HepG2 (cell line): ENCODE data around the gene METTL5. TPM values are rescaled to one million over a fixed set of nuclear protein-coding genes. Genes with fewer than 3 reads are reported as not detected.

ENCODE experiments used
- ATAC-seq: fragments of 200-7000 bp; cut with Tn5 transposase; 3 replicates; pipeline ENCODE4 v1.9.1; 2020; ENCODE audit warnings: mild to moderate bottlenecking, moderate library complexity
- BruUV-seq: library from RNA; stranded (reverse); fragments of 400-500 nt; replicated peaks from 2 replicates; lab custom pipeline; 2021; lab: Mats Ljungman, UMichigan
- CTCF ChIA-PET: fragments of 300-600 bp; formaldehyde crosslinking; extraction: SDS; loops from one replicate; lab custom pipeline; 2021; ENCODE audit warnings: low total read pairs, inconsistent platforms, low intra/inter-chr PET ratio; lab: Yijun Ruan, JAX
- POLR2A ChIA-PET: fragments of 350-600 bp; sonication (Branson Sonifier 250); formaldehyde crosslinking; loops from one replicate; lab custom pipeline; 2020; ENCODE audit warnings: antibody characterized with exemption, inconsistent platforms; lab: Yijun Ruan, JAX
- DNase-seq: peaks from one replicate; pipeline ENCODE4 v3.0.0-alpha.2; 2015; ENCODE audit warnings: low spot score
- FAIRE-seq: peaks from 3 replicates; lab custom pipeline; 2011; peaks lifted over from hg19 to GRCh38; lab: Jason Lieb, UNC
- H2AFZ ChIP-seq: one replicate; pipeline ENCODE4 v1.6.1; 2011; ENCODE audit warnings: low read length, inconsistent platforms
- H3K27ac ChIP-seq: fragments of 300-600 bp; 3 replicates; pipeline ENCODE4 v1.8.0; 2011; ENCODE audit warnings: mixed run types, mild to moderate bottlenecking, mixed read lengths, low read length, inconsistent platforms; ENCODE audit not compliant: insufficient read depth; ENCODE audit errors: extremely low read length
- H3K27me3 ChIP-seq, 2 experiments: fragments of 200-600 bp in 1 of 2; 2 replicates in 1 of 2; 3 replicates in 1 of 2; pipeline versions ENCODE4 v1.6.0 to v1.8.0; 2011; ENCODE audit warnings: low read length in 2 of 2, mild to moderate bottlenecking in 2 of 2, moderate library complexity in 2 of 2, inconsistent platforms in 1 of 2; ENCODE audit not compliant: insufficient read depth in 2 of 2, control insufficient read depth in 1 of 2
- H3K36me3 ChIP-seq, 2 experiments: fragments of 200-600 bp in 1 of 2; replicated peaks in 1 of 2; 2 replicates in 1 of 2; 3 replicates in 1 of 2; pipeline versions ENCODE4 v1.5.1 to v1.8.0; 2011; ENCODE audit warnings: low read length in 2 of 2, inconsistent platforms in 1 of 2; ENCODE audit not compliant: insufficient read depth in 2 of 2, control insufficient read depth in 1 of 2
- H3K4me1 ChIP-seq: 2 replicates; pipeline ENCODE4 v1.5.1; 2012; ENCODE audit warnings: low read length, inconsistent platforms; ENCODE audit not compliant: insufficient read depth
- H3K4me2 ChIP-seq: 2 replicates; pipeline ENCODE4 v1.6.0; 2011; ENCODE audit warnings: low read depth, low read length, inconsistent platforms
- H3K4me3 ChIP-seq, 3 experiments: fragments of 200-600 bp in 1 of 3; sonication (generic), shearing (Covaris generic) in 1 of 3; replicated peaks in 1 of 3; 2 replicates each; pipeline ENCODE4 v1.5.1; 2011 to 2016; ENCODE audit warnings: low read length in 3 of 3, inconsistent platforms in 2 of 3, low read depth in 2 of 3, mild to moderate bottlenecking in 2 of 3, control low read depth in 1 of 3, mixed read lengths in 1 of 3; ENCODE audit not compliant: insufficient read depth in 1 of 3
- H3K79me2 ChIP-seq: one replicate; pipeline ENCODE4 v1.6.1; 2011; ENCODE audit warnings: low read length, inconsistent platforms; ENCODE audit not compliant: insufficient read depth
- H3K9ac ChIP-seq: 2 replicates; pipeline ENCODE4 v1.6.0; 2011; ENCODE audit warnings: mild to moderate bottlenecking, low read depth, low read length, inconsistent platforms; ENCODE audit not compliant: insufficient read depth
- H3K9me3 ChIP-seq: 2 replicates; pipeline ENCODE4 v1.5.1; 2012; ENCODE audit warnings: mild to moderate bottlenecking, low read length
- H4K20me1 ChIP-seq: 2 replicates; pipeline ENCODE4 v1.6.0; 2011; ENCODE audit warnings: inconsistent platforms, mild to moderate bottlenecking, low read length, moderate library complexity; ENCODE audit not compliant: insufficient read depth
- CEBPB ChIP-seq: IDR thresholded peaks from 2 replicates; pipeline ENCODE4 v1.6.1; 2011; ENCODE audit warnings: low read depth, low read length, improper control_type of control experiment, borderline replicate concordance
- EP300 ChIP-seq, 3 experiments: sonication (generic) in 1 of 3; formaldehyde crosslinking in 1 of 3; IDR thresholded peaks; 2 replicates each; pipeline versions ENCODE4 v1.5.1 to v1.6.1; 2011 to 2020; ENCODE audit warnings: low read depth in 2 of 3, low read length in 2 of 3, borderline replicate concordance in 1 of 3, improper control_type of control experiment in 1 of 3, mild to moderate bottlenecking in 1 of 3, missing genetic modification reagents in 1 of 3, moderate library complexity in 1 of 3
- FOSL2 ChIP-seq: sonication (generic); formaldehyde crosslinking; IDR thresholded peaks from 2 replicates; pipeline ENCODE4 v1.4.0; 2020; ENCODE audit warnings: missing genetic modification reagents
- HOXA3 ChIP-seq: sonication (generic); formaldehyde crosslinking; IDR thresholded peaks from 2 replicates; pipeline ENCODE4 v1.5.0; 2020; ENCODE audit warnings: missing genetic modification reagents
- KAT8 ChIP-seq: IDR thresholded peaks from 2 replicates; pipeline ENCODE4 v1.6.1; 2016; ENCODE audit warnings: missing genetic modification reagents, missing compliant biosample characterization
- NFIC ChIP-seq: IDR thresholded peaks from 2 replicates; pipeline ENCODE4 v1.6.1; 2012; ENCODE audit warnings: mild to moderate bottlenecking, low read length, inconsistent platforms
- PAX8 ChIP-seq: sonication (generic); formaldehyde crosslinking; IDR thresholded peaks from 2 replicates; pipeline ENCODE4 v1.8.0; 2022; ENCODE audit warnings: mild to moderate bottlenecking, missing genetic modification reagents, borderline replicate concordance
- RXRB ChIP-seq: IDR thresholded peaks from 2 replicates; pipeline ENCODE4 v1.6.1; 2016; ENCODE audit warnings: borderline replicate concordance, missing genetic modification reagents, missing compliant biosample characterization
- SYNCRIP ChIP-seq: fragments of 200-400 bp; formaldehyde crosslinking; IDR thresholded peaks from 2 replicates; pipeline ENCODE4 v1.6.1; 2018; ENCODE audit warnings: mild to moderate bottlenecking, low read depth, low read length; ENCODE audit not compliant: insufficient read depth
- THYN1 ChIP-seq: sonication (generic); formaldehyde crosslinking; IDR thresholded peaks from 2 replicates; pipeline ENCODE4 v1.8.1; 2023; ENCODE audit warnings: low read depth, mild to moderate bottlenecking, moderate library complexity, missing genetic modification reagents, borderline replicate concordance
- WIZ ChIP-seq: sonication (generic); formaldehyde crosslinking; IDR thresholded peaks from 2 replicates; pipeline ENCODE4 v1.5.1; 2020; ENCODE audit warnings: mild to moderate bottlenecking, missing genetic modification reagents
- ZNF12 ChIP-seq: sonication (generic); formaldehyde crosslinking; IDR thresholded peaks from 2 replicates; pipeline ENCODE4 v1.5.0; 2020; ENCODE audit warnings: missing genetic modification reagents
- ZNF670 ChIP-seq: sonication (generic); formaldehyde crosslinking; IDR thresholded peaks from 2 replicates; pipeline ENCODE4 v1.8.0; 2022; ENCODE audit warnings: mild to moderate bottlenecking, missing genetic modification reagents, borderline replicate concordance
- WGBS: methylation state at CpG from one replicate; pipeline ENCODE4 v1.1.6; 2017; ENCODE audit warnings: low lambda C conversion rate; 5-methylcytosine and 5-hydroxymethylcytosine counted together
- in situ Hi-C: cut with HindIII; loops from 2 replicates; pipeline ENCODE4 v1.10.0; 2017; ENCODE audit warnings: low pct_unique_long_range_greater_than_20kb; ENCODE audit not compliant: extremely low pct_ligation_motif_present
- intact Hi-C: fragments of 100-400 bp; cut with micrococcal nuclease; formaldehyde crosslinking; loops from one replicate; pipeline ENCODE4 v1.10.0; 2022; ENCODE audit not compliant: unreplicated experiment
- polyA plus RNA-seq, 8 experiments: library from polyadenylated mRNA; depleted of rRNA in 3 of 8; stranded (reverse) in 7 of 8; unstranded in 1 of 8; fragments of >200 nt; fragmentation: Illumina TruSeq in 4 of 8; extraction: Trizol in 4 of 8; gene quantifications; 2 replicates each; pipeline versions ENCODE4 v1.2.1 to v1.2.3, GENCODE V29; 2011 to 2016; ENCODE audit warnings: low read depth in 4 of 8, missing spikeins in 1 of 8, mixed read lengths in 1 of 8; ENCODE audit not compliant: insufficient read depth in 1 of 8
- total RNA-seq, 5 experiments: library from RNA; depleted of rRNA; stranded (reverse); fragments of >200 nt; fragmentation: Illumina TruSeq; extraction: Trizol; gene quantifications; 2 replicates each; pipeline ENCODE4 v1.2.3, GENCODE V29; 2016; ENCODE audit warnings: low read depth in 1 of 5
- TF ChIP-seq, protein P1 (sequence below): sonication (generic); formaldehyde crosslinking; IDR thresholded peaks from 2 replicates; pipeline ENCODE4 v1.4.0; 2020; ENCODE audit warnings: mild to moderate bottlenecking, missing genetic modification reagents
- TF ChIP-seq, protein P2 (sequence below): IDR thresholded peaks from 2 replicates; pipeline ENCODE4 v1.6.1; 2012; ENCODE audit warnings: low read length, improper control_type of control experiment
- TF ChIP-seq, protein P3 (sequence below): sonication (generic); formaldehyde crosslinking; IDR thresholded peaks from 2 replicates; pipeline ENCODE4 v1.5.0; 2020; ENCODE audit warnings: missing genetic modification reagents, mild to moderate bottlenecking, borderline replicate concordance
- TF ChIP-seq, protein P4 (sequence below): sonication (generic); formaldehyde crosslinking; IDR thresholded peaks from 2 replicates; pipeline ENCODE4 v1.8.0; 2022; ENCODE audit warnings: mild to moderate bottlenecking, missing genetic modification reagents, borderline replicate concordance

METTL5 gene
- total and polyA plus RNA-seq, 2 of the 13 experiments (the other 11 are each of a cell fraction or from before 2014, with no cell fraction given): 50.7 to 95.1 TPM

DNA sequence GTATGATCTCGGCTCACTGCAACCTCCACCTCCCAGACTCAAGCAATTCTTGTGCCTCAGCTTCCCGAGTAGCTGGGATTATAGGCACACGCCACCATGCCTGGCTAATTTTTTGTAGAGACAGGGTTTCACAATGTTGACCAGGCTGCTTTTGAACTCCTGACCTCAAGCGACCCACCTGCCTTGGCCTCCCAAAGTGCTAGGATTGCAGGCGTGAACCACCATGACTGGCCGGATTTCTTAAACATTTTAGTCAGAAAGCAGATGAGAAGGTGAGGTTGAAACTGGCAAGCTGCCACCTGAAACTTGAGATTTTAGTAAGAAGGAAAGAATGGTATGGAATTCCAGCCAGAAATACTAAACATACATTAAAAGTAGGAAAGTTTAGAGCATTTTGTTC, 59.2 kb downstream of the METTL5 start (continued):
- TF ChIP-seq HOXA3 (CRISPR knock-in tag) (peak; percentile 60), CEBPB (peak; percentile 41; the same call in 1 of the 2 replicates), EP300 (IDR thresholded peaks at IDR 0.05; ENCODE audit: low read depth in 2 of 2, low read length in 2 of 2) (peak in 1 of 2 experiments; percentile 75; a peak in 1 of 4 replicates), EP300 (CRISPR knock-in tag; IDR thresholded peaks at IDR 0.05; ENCODE audit: borderline replicate concordance) (peak; percentile 46; the same call in 1 of the 2 replicates), WIZ (CRISPR knock-in tag) (no peak)
- TF ChIP-seq, all 625 proteins: peak for 53

DNA sequence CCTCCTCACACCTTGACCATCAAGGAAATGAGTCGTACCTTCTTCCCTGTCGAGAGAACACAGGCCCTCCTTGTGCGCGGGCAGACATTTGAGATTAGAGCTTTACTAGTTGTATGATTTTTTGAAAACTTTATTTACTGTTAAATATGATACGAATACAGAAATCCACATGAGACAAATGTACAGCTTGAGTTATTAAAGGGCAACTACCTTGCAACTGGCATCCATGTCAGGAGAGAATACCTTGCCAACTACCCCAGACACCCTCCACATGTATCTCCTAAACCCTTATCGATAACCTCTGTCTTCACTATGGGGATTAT, 62.8 kb downstream of the METTL5 start:
- H3K4me3 ChIP-seq: peak overlapping the region; percentile 9 to 35 (median 26); a peak in 4 of 6 replicates
- H3K27me3 ChIP-seq: no peaks in the 10 kb centered on the region
- H3K9me3 ChIP-seq: no peaks in the 10 kb centered on the region
- no peaks in the 10 kb centered on the region for H3K79me2 ChIP-seq
- no peak for DNase-seq
- H3K4me1 ChIP-seq: peaks cover 70% of the 10 kb centered on the region
- BruUV-seq: no TSS peak
- ATAC-seq: peak; percentile 25
- CTCF ChIA-PET: no interaction called here
- intact Hi-C loops: loop anchor here (2.0 kb wide), 1 partner anchor 175 kb away; no protein-coding TSS in a partner anchor
- H3K36me3 ChIP-seq: no peaks in the 10 kb centered on the region
- WGBS: 19% methylated on average over 6 of the region's 6 CpGs
- no peaks in the 10 kb centered on the region for H4K20me1 ChIP-seq
- peak overlapping the region; percentile 47 for H2AFZ ChIP-seq
- FAIRE-seq: no peak
- H3K4me2 ChIP-seq: peak overlapping the region; percentile 65
- POLR2A ChIA-PET: interaction anchor here (1.3 to 1.5 kb wide), 3 partner anchors 9 to 51 kb away, joined by 3 to 7 read pairs (median 4); partner anchors contain the start of gene KLHL23
- peak overlapping the region; percentile 69 for H3K27ac ChIP-seq
- peak overlapping the region; percentile 13; the same call in 1 of the 2 replicates for H3K9ac ChIP-seq
- in situ Hi-C loops: no loop called here
- TF ChIP-seq RXRB (CRISPR knock-in tag): peak; percentile 8; the same call in 1 of the 2 replicates
- TF ChIP-seq, protein P1, sequence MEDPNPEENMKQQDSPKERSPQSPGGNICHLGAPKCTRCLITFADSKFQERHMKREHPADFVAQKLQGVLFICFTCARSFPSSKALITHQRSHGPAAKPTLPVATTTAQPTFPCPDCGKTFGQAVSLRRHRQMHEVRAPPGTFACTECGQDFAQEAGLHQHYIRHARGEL (CRISPR knock-in tag): no peak
- TF ChIP-seq, protein P2, sequence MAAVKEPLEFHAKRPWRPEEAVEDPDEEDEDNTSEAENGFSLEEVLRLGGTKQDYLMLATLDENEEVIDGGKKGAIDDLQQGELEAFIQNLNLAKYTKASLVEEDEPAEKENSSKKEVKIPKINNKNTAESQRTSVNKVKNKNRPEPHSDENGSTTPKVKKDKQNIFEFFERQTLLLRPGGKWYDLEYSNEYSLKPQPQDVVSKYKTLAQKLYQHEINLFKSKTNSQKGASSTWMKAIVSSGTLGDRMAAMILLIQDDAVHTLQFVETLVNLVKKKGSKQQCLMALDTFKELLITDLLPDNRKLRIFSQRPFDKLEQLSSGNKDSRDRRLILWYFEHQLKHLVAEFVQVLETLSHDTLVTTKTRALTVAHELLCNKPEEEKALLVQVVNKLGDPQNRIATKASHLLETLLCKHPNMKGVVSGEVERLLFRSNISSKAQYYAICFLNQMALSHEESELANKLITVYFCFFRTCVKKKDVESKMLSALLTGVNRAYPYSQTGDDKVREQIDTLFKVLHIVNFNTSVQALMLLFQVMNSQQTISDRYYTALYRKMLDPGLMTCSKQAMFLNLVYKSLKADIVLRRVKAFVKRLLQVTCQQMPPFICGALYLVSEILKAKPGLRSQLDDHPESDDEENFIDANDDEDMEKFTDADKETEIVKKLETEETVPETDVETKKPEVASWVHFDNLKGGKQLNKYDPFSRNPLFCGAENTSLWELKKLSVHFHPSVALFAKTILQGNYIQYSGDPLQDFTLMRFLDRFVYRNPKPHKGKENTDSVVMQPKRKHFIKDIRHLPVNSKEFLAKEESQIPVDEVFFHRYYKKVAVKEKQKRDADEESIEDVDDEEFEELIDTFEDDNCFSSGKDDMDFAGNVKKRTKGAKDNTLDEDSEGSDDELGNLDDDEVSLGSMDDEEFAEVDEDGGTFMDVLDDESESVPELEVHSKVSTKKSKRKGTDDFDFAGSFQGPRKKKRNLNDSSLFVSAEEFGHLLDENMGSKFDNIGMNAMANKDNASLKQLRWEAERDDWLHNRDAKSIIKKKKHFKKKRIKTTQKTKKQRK: no peak
- TF ChIP-seq SYNCRIP: no peak
- TF ChIP-seq THYN1 (CRISPR knock-in tag): no peak
- TF ChIP-seq KAT8 (CRISPR knock-in tag): peak; percentile 22; the same call in 1 of the 2 replicates
- TF ChIP-seq, protein P3, sequence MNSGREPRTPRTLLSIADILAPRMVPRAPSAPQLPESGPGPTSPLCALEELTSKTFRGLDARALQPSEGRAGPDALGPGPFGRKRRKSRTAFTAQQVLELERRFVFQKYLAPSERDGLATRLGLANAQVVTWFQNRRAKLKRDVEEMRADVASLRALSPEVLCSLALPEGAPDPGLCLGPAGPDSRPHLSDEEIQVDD (CRISPR knock-in tag): no peak
- no peak for TF ChIP-seq PAX8 (CRISPR knock-in tag)
- TF ChIP-seq ZNF12 (CRISPR knock-in tag): no peak
- TF ChIP-seq ZNF670: 0 out of 2 replicates have a peak, but pooled peaks have one; percentile 53
- TF ChIP-seq NFIC: 0 out of 2 replicates have a peak, but pooled peaks have one; percentile 36
- TF ChIP-seq FOSL2 (CRISPR knock-in tag): 0 out of 2 replicates have a peak, but pooled peaks have one; percentile 24
- TF ChIP-seq, protein P4, sequence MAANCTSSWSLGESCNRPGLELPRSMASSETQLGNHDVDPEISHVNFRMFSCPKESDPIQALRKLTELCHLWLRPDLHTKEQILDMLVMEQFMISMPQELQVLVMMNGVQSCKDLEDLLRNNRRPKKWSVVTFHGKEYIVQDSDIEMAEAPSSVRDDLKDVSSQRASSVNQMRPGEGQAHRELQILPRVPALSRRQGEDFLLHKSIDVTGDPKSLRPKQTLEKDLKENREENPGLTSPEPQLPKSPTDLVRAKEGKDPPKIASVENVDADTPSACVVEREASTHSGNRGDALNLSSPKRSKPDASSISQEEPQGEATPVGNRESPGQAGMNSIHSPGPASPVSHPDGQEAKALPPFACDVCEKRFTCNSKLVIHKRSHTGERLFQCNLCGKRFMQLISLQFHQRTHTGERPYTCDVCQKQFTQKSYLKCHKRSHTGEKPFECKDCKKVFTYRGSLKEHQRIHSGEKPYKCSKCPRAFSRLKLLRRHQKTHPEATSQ (CRISPR knock-in tag): no peak
